MCF 10A (cell line): ENCODE measurements around the gene MTG2. TPM values are rescaled to one million over a fixed set of nuclear protein-coding genes. Genes with fewer than 3 reads are reported as not detected.

Experiments
- BruUV-seq: library from RNA; stranded (reverse); fragments of 400-500 nt; replicated peaks from 2 replicates; lab custom pipeline; 2021; lab: Mats Ljungman, UMichigan
- CTCF ChIA-PET: fragments of 300-600 bp; sonication (Branson Sonifier 250); formaldehyde crosslinking; extraction: SDS; loops from one replicate; lab custom pipeline; 2021; ENCODE audit warnings: antibody characterized with exemption, inconsistent platforms; lab: Yijun Ruan, JAX
- POLR2A ChIA-PET: fragments of 300-600, 350-650 bp; sonication (Branson Sonifier 250); formaldehyde crosslinking; extraction: SDS; loops from one replicate; lab custom pipeline; 2020; ENCODE audit warnings: antibody characterized with exemption, inconsistent platforms; lab: Yijun Ruan, JAX
- DNase-seq: peaks from one replicate; pipeline ENCODE4 v3.0.0-alpha.2; 2018; ENCODE audit not compliant: unreplicated experiment
- H3K27ac Mint-ChIP-seq: one replicate; pipeline ENCODE4 v1.8.0; 2022; ENCODE audit warnings: mild to moderate bottlenecking, low read depth, mixed read lengths; ENCODE audit not compliant: unreplicated experiment
- H3K27me3 Mint-ChIP-seq: one replicate; pipeline ENCODE4 v1.8.0; 2022; ENCODE audit warnings: mixed read lengths; ENCODE audit not compliant: insufficient read depth, unreplicated experiment
- H3K36me3 Mint-ChIP-seq: one replicate; pipeline ENCODE4 v1.8.0; 2022; ENCODE audit warnings: mild to moderate bottlenecking, moderate library complexity, mixed read lengths; ENCODE audit not compliant: insufficient read depth, unreplicated experiment
- H3K4me1 Mint-ChIP-seq: one replicate; pipeline ENCODE4 v1.8.0; 2022; ENCODE audit warnings: mixed read lengths; ENCODE audit not compliant: insufficient read depth, unreplicated experiment
- H3K4me3 Mint-ChIP-seq: one replicate; pipeline ENCODE4 v1.8.0; 2022; ENCODE audit warnings: mild to moderate bottlenecking, moderate library complexity, mixed read lengths; ENCODE audit not compliant: unreplicated experiment
- H3K9me3 Mint-ChIP-seq: one replicate; pipeline ENCODE4 v1.8.0; 2022; ENCODE audit warnings: mixed read lengths; ENCODE audit not compliant: unreplicated experiment
- CTCF ChIP-seq: fragments of 200-600 bp; IDR thresholded peaks from one replicate; pipeline ENCODE4 v1.8.0; 2022; ENCODE audit warnings: antibody characterized with exemption, mild to moderate bottlenecking; ENCODE audit not compliant: unreplicated experiment
- intact Hi-C: fragments of 100-400 bp; cut with micrococcal nuclease; formaldehyde crosslinking; loops from 2 replicates; pipeline ENCODE4 v1.14.1; 2022
- total RNA-seq: library from RNA; stranded (reverse); gene quantifications from 2 replicates; pipeline ENCODE4 v1.2.3, GENCODE V29; 2022

MTG2 gene
- total RNA-seq, 1 experiment from 2014 or later, result 61.0 TPM

GRCh38 chr20:62174021-62174804 lies 8.6 kb upstream of the MTG2 start:
- no TSS peak for BruUV-seq
- ChIA-PET POLR2A (interaction anchor here (0.6 to 1.8 kb wide), 2 partner anchors 8 to 238 kb away, joined by 5 to 7 read pairs; partner anchors contain the start of gene MTG2), CTCF (no interaction called here)
- H3K4me1 Mint-ChIP-seq, result no peaks in the 10 kb centered on the region
- H3K27ac Mint-ChIP-seq, result no peak overlapping the region
- intact Hi-C loops, result no loop called here
- no peak overlapping the region for H3K4me3 Mint-ChIP-seq
- H3K27me3 Mint-ChIP-seq, result no peaks in the 10 kb centered on the region
- peaks cover 50% of the 10 kb centered on the region for H3K36me3 Mint-ChIP-seq
- no peak for TF ChIP-seq CTCF
- no peaks in the 10 kb centered on the region for H3K9me3 Mint-ChIP-seq
- DNase-seq, result no peak

- no peaks in the 10 kb centered on the region for H3K27me3 Mint-ChIP-seq
- H3K27ac Mint-ChIP-seq, result no peak overlapping the region
- intact Hi-C loops, result no loop called here
- ChIA-PET POLR2A (no interaction called here), CTCF (no interaction called here)
- BruUV-seq, result no TSS peak
- no peak for TF ChIP-seq CTCF
- DNase-seq, result no peak
- peaks cover 42% of the 10 kb centered on the region for H3K36me3 Mint-ChIP-seq
- H3K4me3 Mint-ChIP-seq, result no peak overlapping the region
- H3K9me3 Mint-ChIP-seq, result no peaks in the 10 kb centered on the region
- H3K4me1 Mint-ChIP-seq, result no peaks in the 10 kb centered on the region
These were observed 7.8 kb upstream of the MTG2 start for GRCh38 chr20:62174870-62175624.

- CTCF ChIA-PET, result no interaction called here
- Mint-ChIP-seq H3K27me3 (no peaks in the 10 kb centered on the region), H3K36me3 (peaks cover 39% of the 10 kb centered on the region), H3K27ac (no peak overlapping the region), H3K9me3 (no peaks in the 10 kb centered on the region), H3K4me1 (no peaks in the 10 kb centered on the region), H3K4me3 (no peak overlapping the region)
- no peak for TF ChIP-seq CTCF
- intact Hi-C loops, result no loop called here
- POLR2A ChIA-PET, result no interaction called here
- DNase-seq, result no peak
- BruUV-seq, result no TSS peak
These were observed 7.1 kb upstream of the MTG2 start for GRCh38 chr20:62175711-62176110.

GRCh38 chr20:62176866-62177265 lies 6.0 kb upstream of the MTG2 start:
- no peak for DNase-seq
- Mint-ChIP-seq H3K4me3 (no peak overlapping the region), H3K4me1 (no peaks in the 10 kb centered on the region), H3K36me3 (peaks cover 39% of the 10 kb centered on the region), H3K27me3 (no peaks in the 10 kb centered on the region), H3K27ac (no peak overlapping the region), H3K9me3 (no peaks in the 10 kb centered on the region)
- no peak for TF ChIP-seq CTCF
- BruUV-seq, result no TSS peak
- ChIA-PET POLR2A (interaction anchor here (0.7 to 1.0 kb wide), 4 partner anchors 10 to 111 kb away, joined by 3 to 4 read pairs (median 3); partner anchors contain the start of genes PSMA7 and SS18L1), CTCF (interaction anchor here (0.5 to 0.6 kb wide), 2 partner anchors 166 to 209 kb away, joined by 3 read pairs; no protein-coding TSS in a partner anchor)
- intact Hi-C loops, result no loop called here
